Nephron (organoid): ENCODE measurements around the gene TTLL11.

Experiments used
- H3K27ac Mint-ChIP-seq, 3 experiments: 2 replicates each; pipeline ENCODE4 v1.8.0; 2020; ENCODE audit warnings: mixed read lengths in 3 of 3, mild to moderate bottlenecking in 2 of 3, moderate library complexity in 1 of 3
- H3K27me3 Mint-ChIP-seq: 2 replicates; pipeline ENCODE4 v1.8.0; 2021; ENCODE audit warnings: low read depth, mild to moderate bottlenecking, moderate library complexity, mixed read lengths
- H3K36me3 Mint-ChIP-seq: 2 replicates; pipeline ENCODE4 v1.8.0; 2020; ENCODE audit warnings: low read depth, mixed read lengths
- H3K4me1 Mint-ChIP-seq: 2 replicates; pipeline ENCODE4 v1.8.0; 2020; ENCODE audit warnings: mixed read lengths
- H3K4me3 Mint-ChIP-seq, 3 experiments: 2 replicates each; pipeline ENCODE4 v1.8.0; 2020; ENCODE audit warnings: mild to moderate bottlenecking in 3 of 3, mixed read lengths in 3 of 3, moderate library complexity in 2 of 3
- H3K9me3 Mint-ChIP-seq: 2 replicates; pipeline ENCODE4 v1.8.0; 2020; ENCODE audit warnings: mixed read lengths
- TF ChIP-seq, protein P1 (sequence below), 3 experiments: fragments of 200-600 bp; sonication (generic); IDR thresholded peaks; one replicate each; pipeline ENCODE4 v1.5.0; 2021; ENCODE audit warnings: antibody characterized with exemption in 3 of 3; ENCODE audit not compliant: unreplicated experiment in 3 of 3

TTLL11 gene

DNA sequence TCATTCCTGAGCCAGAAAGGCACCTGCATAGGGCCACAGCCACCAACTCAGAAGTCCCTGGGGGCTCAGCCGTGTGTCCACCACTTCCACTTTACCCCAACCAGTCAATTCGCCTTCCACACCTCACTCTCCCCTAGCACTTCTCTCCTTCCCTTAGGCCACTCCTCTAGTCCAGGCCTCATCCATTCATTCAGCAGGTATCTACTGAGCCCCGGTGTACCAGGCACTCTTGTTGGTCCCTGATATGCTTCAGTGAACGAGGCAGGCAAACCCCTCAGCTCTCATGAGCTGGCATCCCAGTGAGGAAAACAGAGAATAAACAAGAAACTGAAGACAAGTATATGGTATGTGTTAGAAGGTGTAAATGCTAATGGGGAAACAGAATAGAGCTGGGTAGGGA, 37.7 kb upstream of the TTLL11 start:
- Mint-ChIP-seq H3K9me3 (no peaks in the 10 kb centered on the region), H3K27me3 (peaks cover 87% of the 10 kb centered on the region), H3K4me3 (no peak overlapping the region), H3K36me3 (no peaks in the 10 kb centered on the region), H3K4me1 (peaks cover 7% of the 10 kb centered on the region), H3K27ac (no peak overlapping the region)
- TF ChIP-seq, protein P1, sequence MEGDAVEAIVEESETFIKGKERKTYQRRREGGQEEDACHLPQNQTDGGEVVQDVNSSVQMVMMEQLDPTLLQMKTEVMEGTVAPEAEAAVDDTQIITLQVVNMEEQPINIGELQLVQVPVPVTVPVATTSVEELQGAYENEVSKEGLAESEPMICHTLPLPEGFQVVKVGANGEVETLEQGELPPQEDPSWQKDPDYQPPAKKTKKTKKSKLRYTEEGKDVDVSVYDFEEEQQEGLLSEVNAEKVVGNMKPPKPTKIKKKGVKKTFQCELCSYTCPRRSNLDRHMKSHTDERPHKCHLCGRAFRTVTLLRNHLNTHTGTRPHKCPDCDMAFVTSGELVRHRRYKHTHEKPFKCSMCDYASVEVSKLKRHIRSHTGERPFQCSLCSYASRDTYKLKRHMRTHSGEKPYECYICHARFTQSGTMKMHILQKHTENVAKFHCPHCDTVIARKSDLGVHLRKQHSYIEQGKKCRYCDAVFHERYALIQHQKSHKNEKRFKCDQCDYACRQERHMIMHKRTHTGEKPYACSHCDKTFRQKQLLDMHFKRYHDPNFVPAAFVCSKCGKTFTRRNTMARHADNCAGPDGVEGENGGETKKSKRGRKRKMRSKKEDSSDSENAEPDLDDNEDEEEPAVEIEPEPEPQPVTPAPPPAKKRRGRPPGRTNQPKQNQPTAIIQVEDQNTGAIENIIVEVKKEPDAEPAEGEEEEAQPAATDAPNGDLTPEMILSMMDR (IDR thresholded peaks at IDR 0.05; ENCODE audit: unreplicated experiment in 3 of 3) = no peak

DNA sequence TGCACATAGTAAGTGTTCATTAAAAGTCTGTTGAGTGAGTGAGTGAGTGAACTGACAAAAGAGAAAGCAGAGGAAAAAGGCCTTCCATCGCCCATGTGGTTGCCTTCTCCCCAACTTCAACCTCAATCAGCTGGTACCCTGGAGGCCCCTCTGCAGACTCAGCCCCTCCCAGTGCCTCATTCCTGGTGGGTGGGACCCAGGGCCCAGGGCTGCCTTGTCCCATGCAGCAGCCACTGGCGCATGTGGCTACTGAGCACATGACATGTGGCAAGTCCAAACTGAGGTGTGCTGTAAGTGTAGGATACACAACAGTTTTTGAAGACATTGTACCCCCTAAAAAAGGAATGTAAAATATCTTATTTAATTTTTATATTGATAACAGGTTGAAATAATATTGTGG, 36.9 kb upstream of the TTLL11 start:
- H3K27ac Mint-ChIP-seq = no peak overlapping the region
- H3K9me3 Mint-ChIP-seq = no peaks in the 10 kb centered on the region
- H3K4me3 Mint-ChIP-seq = no peak overlapping the region
- H3K27me3 Mint-ChIP-seq = peaks cover 91% of the 10 kb centered on the region
- no peaks in the 10 kb centered on the region for H3K36me3 Mint-ChIP-seq
- peaks cover 12% of the 10 kb centered on the region for H3K4me1 Mint-ChIP-seq
- TF ChIP-seq, protein P1 (IDR thresholded peaks at IDR 0.05; ENCODE audit: unreplicated experiment in 3 of 3) = no peak

DNA sequence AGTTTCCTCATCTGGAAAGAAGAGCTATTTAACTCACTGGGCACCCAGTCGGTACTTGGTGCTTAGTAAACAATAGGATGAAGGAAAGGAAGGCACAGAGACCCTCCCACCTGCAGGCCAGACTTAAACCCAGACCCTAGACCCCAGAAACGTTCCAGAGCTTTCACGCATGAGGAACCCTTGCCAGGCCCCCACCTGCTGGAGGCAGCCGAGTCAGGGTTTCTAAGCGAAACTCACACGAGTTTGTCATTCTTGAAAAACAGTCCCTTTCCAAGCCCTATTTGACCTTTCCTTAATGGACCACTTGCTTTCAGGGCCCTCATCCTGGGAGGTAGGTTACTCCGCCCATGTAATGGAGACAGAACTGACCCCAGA, 35.8 kb upstream of the TTLL11 start:
- H3K9me3 Mint-ChIP-seq = no peaks in the 10 kb centered on the region
- TF ChIP-seq, protein P1 (IDR thresholded peaks at IDR 0.05; ENCODE audit: unreplicated experiment in 3 of 3) = no peak
- H3K27me3 Mint-ChIP-seq = peaks cover 95% of the 10 kb centered on the region
- H3K36me3 Mint-ChIP-seq = no peaks in the 10 kb centered on the region
- H3K4me1 Mint-ChIP-seq = peaks cover 12% of the 10 kb centered on the region
- H3K27ac Mint-ChIP-seq = no peak overlapping the region
- H3K4me3 Mint-ChIP-seq = no peak overlapping the region

DNA sequence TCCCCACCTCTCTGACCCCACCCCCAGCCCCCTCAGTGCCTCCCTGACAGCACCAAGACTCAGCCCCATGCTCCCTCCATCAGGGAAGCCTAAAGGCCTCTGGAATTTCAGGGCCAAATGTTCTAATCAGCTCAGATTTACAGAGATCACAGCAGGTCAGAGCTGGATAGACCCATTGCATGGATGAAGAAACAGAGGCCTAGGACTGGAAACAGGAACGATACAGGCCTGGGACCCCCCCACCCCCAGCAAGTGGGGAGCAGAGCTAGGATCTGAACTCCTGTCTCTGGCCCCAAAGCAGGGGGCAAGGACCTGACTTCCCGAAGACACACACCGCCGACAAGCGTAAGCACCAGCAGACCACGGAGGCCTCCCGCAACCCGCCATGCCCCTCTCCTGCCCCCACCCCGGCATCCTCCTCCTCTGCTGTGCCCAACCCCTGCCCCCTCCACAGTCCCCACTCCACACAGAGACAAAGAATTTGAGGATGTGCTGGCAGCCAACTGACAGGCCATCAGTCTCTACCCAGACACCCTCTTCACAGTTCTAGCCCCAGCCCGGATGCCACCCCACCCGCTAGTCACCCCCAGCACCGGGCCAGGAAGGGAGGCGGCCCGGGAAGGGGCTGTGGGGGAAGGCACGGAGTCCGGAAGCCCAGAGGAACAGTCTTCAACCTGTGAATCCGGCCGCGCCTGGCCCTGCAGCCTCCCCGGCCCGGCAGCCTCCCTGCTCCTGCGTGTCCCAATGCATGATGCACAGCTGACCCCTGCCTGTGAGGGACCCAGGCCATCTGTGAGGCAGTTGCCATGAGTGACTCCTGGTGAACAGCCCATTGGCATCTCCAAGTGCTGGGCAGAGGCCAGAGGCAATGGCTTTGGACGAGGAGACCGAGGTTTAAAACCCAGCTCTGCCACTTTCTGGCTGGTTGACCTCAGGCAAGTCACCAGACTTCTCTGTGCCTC, 35.2 kb upstream of the TTLL11 start:
- TF ChIP-seq, protein P1 (IDR thresholded peaks at IDR 0.05; ENCODE audit: unreplicated experiment in 3 of 3) = no peak
- H3K27ac Mint-ChIP-seq = no peak overlapping the region

DNA sequence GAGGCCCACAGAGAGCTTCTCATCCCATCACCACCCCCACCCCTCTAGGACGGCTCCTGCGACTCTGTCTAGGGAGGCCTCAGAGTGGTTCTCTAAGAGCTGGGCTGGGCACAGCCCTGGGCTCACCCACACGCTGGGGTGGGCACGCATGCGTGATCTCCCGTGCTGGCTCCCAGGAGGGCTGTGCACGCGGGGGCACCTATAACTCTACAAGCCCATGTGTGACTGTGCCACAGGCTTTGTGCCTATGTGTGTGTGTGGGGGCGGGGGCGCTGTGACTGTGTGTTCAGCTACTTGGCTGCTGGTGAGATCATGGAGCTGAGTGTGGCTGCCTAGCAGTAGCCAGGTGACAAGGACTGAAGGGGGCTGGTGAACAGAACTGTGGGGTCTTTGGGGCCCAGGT, 34.3 kb upstream of the TTLL11 start:
- Mint-ChIP-seq H3K36me3 (no peaks in the 10 kb centered on the region), H3K4me1 (peaks cover 12% of the 10 kb centered on the region), H3K4me3 (peak overlapping the region in 1 of 3 experiments; percentile 43), H3K9me3 (no peaks in the 10 kb centered on the region), H3K27ac (no peak overlapping the region), H3K27me3 (peaks cover 92% of the 10 kb centered on the region)
- TF ChIP-seq, protein P1 (IDR thresholded peaks at IDR 0.05; ENCODE audit: unreplicated experiment in 3 of 3) = no peak

More for the DNA sequence above, 35.2 kb upstream of the TTLL11 start:
- Mint-ChIP-seq H3K36me3 (no peaks in the 10 kb centered on the region), H3K9me3 (no peaks in the 10 kb centered on the region), H3K4me1 (peaks cover 12% of the 10 kb centered on the region), H3K4me3 (no peak overlapping the region), H3K27me3 (peaks cover 95% of the 10 kb centered on the region)
